ENCODE measurements around the gene SMARCD1.

SMARCD1 gene

DNA sequence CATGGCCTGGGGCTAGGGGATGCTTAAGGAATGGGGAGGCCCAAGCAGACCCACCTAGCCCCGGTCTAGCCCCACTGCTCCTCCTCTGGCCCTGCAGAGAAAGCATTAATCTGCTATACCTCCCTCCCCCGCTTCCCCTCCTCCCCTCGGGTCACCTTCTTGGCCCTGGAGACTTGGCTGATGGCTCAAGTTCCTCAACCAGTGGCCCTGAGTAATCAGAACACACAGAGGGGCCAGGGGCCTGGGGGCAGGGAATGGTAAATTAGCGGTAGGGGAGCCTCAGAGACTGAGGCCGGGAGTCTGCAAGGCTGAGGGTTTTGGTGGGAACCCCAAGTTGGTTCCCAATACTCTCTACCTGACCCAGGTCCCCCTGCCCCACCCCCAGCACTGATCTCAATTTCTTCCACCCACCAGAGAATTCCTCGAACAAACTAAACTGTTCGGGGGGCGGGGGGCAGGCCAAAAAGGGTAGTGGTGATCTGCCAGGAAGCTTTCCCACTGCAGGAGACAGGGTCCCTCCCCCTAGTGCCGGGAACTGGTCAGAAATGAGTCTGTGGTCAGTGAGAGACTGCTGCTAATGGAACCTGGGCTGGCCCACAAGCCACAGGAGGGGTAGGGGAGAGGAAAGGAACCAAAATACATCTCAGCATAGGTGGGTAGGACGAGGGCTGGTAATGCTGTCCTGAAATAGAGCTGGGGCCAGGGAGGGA lies 12.8 kb upstream of the SMARCD1 start:
- H3K9ac ChIP-seq (ENCODE audit: low read length) = no peak overlapping the region
- no peak overlapping the region for H3K27ac ChIP-seq (ENCODE audit: low read length)
- H3K4me2 ChIP-seq (ENCODE audit: low read length) = no peak overlapping the region
- H3K4me3 ChIP-seq (ENCODE audit: low read length) = no peak overlapping the region
- H3K27me3 ChIP-seq (ENCODE audit: low read depth, low read length) = no peaks in the 10 kb centered on the region
- H3K79me2 ChIP-seq (ENCODE audit: low read length) = no peaks in the 10 kb centered on the region
- TF ChIP-seq, protein P1, sequence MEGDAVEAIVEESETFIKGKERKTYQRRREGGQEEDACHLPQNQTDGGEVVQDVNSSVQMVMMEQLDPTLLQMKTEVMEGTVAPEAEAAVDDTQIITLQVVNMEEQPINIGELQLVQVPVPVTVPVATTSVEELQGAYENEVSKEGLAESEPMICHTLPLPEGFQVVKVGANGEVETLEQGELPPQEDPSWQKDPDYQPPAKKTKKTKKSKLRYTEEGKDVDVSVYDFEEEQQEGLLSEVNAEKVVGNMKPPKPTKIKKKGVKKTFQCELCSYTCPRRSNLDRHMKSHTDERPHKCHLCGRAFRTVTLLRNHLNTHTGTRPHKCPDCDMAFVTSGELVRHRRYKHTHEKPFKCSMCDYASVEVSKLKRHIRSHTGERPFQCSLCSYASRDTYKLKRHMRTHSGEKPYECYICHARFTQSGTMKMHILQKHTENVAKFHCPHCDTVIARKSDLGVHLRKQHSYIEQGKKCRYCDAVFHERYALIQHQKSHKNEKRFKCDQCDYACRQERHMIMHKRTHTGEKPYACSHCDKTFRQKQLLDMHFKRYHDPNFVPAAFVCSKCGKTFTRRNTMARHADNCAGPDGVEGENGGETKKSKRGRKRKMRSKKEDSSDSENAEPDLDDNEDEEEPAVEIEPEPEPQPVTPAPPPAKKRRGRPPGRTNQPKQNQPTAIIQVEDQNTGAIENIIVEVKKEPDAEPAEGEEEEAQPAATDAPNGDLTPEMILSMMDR (IDR thresholded peaks at IDR 0.05; ENCODE audit: low read depth, low read length) = no peak
- TF ChIP-seq EZH2phosphoT487 (IDR thresholded peaks at IDR 0.05; ENCODE audit: low read depth) = no peak
- no peaks in the 10 kb centered on the region for H3K36me3 ChIP-seq (replicated peaks; ENCODE audit: low read depth, low read length)
- H3K9me3 ChIP-seq (ENCODE audit: insufficient read depth, low read length) = no peaks in the 10 kb centered on the region
- no peak overlapping the region for H2AFZ ChIP-seq (ENCODE audit: low read depth, low read length)
- peaks cover 14% of the 10 kb centered on the region for H3K4me1 ChIP-seq (ENCODE audit: low read length)
- no peaks in the 10 kb centered on the region for H4K20me1 ChIP-seq (ENCODE audit: insufficient read depth, low read length)

DNA sequence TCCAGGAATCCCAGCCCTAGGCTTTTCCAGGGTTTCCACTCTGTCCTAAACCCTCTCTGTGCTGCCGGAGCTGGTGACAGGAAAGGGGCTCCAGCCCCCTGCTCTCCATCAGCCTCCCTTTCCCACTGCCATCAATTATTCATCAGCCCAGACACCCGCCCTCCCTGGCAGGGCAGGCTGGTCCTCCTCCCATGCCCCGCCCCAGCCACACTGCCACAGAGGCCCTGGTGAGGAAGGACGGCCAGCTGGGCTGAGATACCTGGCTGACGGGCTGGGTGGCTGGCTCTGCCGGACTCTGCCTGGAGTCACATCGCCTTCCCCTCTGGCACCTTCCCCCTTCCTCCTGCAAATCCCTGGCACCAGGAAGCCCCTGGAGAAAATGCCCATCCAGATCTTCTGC lies 11.9 kb upstream of the SMARCD1 start:
- no peaks in the 10 kb centered on the region for H3K79me2 ChIP-seq (ENCODE audit: low read length)
- H3K4me3 ChIP-seq (ENCODE audit: low read length) = no peak overlapping the region
- no peaks in the 10 kb centered on the region for H3K36me3 ChIP-seq (replicated peaks; ENCODE audit: low read depth, low read length)
- no peaks in the 10 kb centered on the region for H3K9me3 ChIP-seq (ENCODE audit: insufficient read depth, low read length)
- no peak overlapping the region for H3K4me2 ChIP-seq (ENCODE audit: low read length)
- no peaks in the 10 kb centered on the region for H4K20me1 ChIP-seq (ENCODE audit: insufficient read depth, low read length)
- H3K27me3 ChIP-seq (ENCODE audit: low read depth, low read length) = no peaks in the 10 kb centered on the region
- H3K27ac ChIP-seq (ENCODE audit: low read length) = no peak overlapping the region
- H3K9ac ChIP-seq (ENCODE audit: low read length) = no peak overlapping the region
- TF ChIP-seq, protein P1 (IDR thresholded peaks at IDR 0.05; ENCODE audit: low read depth, low read length) = no peak
- no peak for TF ChIP-seq EZH2phosphoT487 (IDR thresholded peaks at IDR 0.05; ENCODE audit: low read depth)
- H2AFZ ChIP-seq (ENCODE audit: low read depth, low read length) = no peak overlapping the region
- H3K4me1 ChIP-seq (ENCODE audit: low read length) = peaks cover 18% of the 10 kb centered on the region

DNA sequence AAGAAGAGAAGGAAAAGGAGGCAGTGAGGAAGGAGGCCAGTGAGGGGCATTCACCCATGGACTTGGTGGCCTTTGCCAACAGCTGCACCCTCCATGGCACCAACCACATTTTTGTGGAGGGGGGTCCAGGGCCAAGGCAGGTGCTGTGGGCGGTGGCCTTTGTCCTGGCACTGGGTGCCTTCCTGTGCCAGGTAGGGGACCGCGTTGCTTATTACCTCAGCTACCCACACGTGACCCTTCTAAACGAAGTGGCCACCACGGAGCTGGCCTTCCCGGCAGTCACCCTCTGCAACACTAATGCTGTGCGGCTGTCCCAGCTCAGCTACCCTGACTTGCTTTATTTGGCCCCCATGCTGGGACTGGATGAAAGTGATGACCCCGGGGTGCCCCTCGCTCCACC lies 11.4 kb upstream of the SMARCD1 start:
- no peak overlapping the region for H3K4me3 ChIP-seq (ENCODE audit: low read length)
- no peak overlapping the region for H2AFZ ChIP-seq (ENCODE audit: low read depth, low read length)
- H3K4me2 ChIP-seq (ENCODE audit: low read length) = no peak overlapping the region
- no peak overlapping the region for H3K9ac ChIP-seq (ENCODE audit: low read length)
- H3K9me3 ChIP-seq (ENCODE audit: insufficient read depth, low read length) = no peaks in the 10 kb centered on the region
- no peaks in the 10 kb centered on the region for H3K79me2 ChIP-seq (ENCODE audit: low read length)
- TF ChIP-seq EZH2phosphoT487 (IDR thresholded peaks at IDR 0.05; ENCODE audit: low read depth) = no peak
- TF ChIP-seq, protein P1 (IDR thresholded peaks at IDR 0.05; ENCODE audit: low read depth, low read length) = no peak
- no peaks in the 10 kb centered on the region for H3K27me3 ChIP-seq (ENCODE audit: low read depth, low read length)
- H3K4me1 ChIP-seq (ENCODE audit: low read length) = peaks cover 18% of the 10 kb centered on the region
- H3K27ac ChIP-seq (ENCODE audit: low read length) = no peak overlapping the region
- H3K36me3 ChIP-seq (replicated peaks; ENCODE audit: low read depth, low read length) = no peaks in the 10 kb centered on the region
- H4K20me1 ChIP-seq (ENCODE audit: insufficient read depth, low read length) = no peaks in the 10 kb centered on the region

DNA sequence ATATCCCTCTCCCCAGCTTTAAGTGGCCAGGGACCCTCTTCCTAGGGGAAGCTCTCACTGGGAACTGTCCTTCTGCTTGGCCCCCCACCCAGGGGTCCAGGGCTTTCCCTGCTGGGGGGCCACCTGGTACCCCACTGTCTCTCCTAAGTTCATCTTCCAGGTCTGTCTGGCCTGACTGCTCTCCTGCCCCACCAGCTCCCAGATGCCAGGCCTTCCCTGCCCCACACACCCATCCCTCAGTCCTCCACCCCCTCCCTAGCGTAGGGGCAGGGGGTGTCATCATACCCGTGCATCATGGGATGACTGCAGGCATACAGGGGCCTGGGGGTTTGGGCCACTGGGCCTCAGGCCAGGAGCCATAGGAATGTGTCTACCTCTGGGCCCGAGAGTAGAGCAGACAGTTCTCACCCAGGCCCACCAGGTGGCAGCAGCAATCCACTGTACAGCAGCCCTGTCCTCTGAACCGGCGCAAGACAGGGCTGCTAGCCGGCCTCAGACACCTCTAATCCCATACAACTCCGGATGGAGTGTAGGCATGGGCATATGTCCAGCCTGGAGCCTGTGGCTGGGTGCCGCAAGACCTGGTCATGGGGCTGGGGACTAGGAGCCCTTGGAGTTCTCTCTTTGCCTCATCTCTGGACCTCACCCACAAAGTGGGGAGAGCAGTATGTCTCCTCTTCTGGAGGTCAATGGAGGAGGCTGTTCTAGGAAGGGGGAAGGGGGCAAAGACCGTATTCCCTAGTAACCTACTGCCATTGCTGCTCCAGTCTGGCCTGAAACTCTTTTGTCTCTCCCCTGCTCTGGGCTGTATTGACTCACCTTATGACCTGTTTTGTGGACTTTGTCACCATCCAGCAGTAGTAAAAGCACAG lies 10.0 kb upstream of the SMARCD1 start:
- H3K4me2 ChIP-seq (ENCODE audit: low read length) = peak overlapping the region; percentile 44
- H3K9me3 ChIP-seq (ENCODE audit: insufficient read depth, low read length) = no peaks in the 10 kb centered on the region
- no peak overlapping the region for H3K27ac ChIP-seq (ENCODE audit: low read length)
- no peak overlapping the region for H3K4me3 ChIP-seq (ENCODE audit: low read length)
- H3K36me3 ChIP-seq (replicated peaks; ENCODE audit: low read depth, low read length) = no peaks in the 10 kb centered on the region
- no peak overlapping the region for H3K9ac ChIP-seq (ENCODE audit: low read length)
- H3K4me1 ChIP-seq (ENCODE audit: low read length) = peaks cover 18% of the 10 kb centered on the region
- H3K79me2 ChIP-seq (ENCODE audit: low read length) = no peaks in the 10 kb centered on the region
- H4K20me1 ChIP-seq (ENCODE audit: insufficient read depth, low read length) = no peaks in the 10 kb centered on the region
- H3K27me3 ChIP-seq (ENCODE audit: low read depth, low read length) = no peaks in the 10 kb centered on the region
- TF ChIP-seq, protein P1 (IDR thresholded peaks at IDR 0.05; ENCODE audit: low read depth, low read length) = peak; percentile 89
- no peak for TF ChIP-seq EZH2phosphoT487 (IDR thresholded peaks at IDR 0.05; ENCODE audit: low read depth)
- no peak overlapping the region for H2AFZ ChIP-seq (ENCODE audit: low read depth, low read length)

Measured in OCI-LY3 (cell line).